ENCODE results near the gene USP24.
"Not testable (repeated sequence)": the region's sequence is repeated elsewhere in the genome, so short reads cannot be mapped to it uniquely, and the experiment has no call there.

Gene USP24

DNA sequence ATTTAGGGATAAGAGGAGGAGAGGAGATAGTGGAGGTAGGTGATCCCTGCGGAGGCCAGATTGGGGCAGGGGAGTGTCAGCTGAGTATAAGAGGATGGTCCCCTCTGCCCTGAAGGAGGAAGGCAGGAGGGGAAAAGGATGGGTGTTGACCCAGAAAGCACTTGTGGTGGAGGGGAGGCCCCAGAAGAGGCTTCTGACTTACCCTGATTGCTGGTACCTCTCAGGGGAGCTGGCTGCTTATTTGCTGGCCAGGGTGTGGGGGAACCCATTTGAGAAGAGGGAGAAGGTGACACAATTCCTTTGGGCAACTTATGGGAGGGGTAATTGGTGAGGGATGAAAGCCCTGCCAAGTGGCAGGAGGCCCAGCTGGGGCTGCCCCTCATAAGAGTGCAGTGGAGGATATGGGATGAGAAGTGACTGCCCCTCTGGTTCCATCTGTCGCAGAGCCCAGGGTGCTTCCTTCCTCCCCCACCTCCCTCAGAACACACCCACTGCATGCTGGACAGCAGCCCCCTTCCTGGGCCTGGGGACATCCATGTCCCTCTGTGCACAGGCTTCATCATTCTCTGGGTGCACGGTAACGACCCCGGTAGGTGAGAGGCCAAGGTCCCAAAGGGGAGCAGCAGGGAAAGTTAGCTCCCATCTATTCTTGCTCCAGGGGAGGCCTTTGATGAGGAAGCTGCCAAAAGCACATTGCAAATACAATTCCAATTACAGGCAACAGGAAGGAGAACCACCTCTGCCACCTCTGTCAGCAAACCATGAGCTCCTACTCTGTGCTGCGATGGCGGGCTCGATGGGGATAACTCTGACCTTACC lies 177.2 kb downstream of the USP24 start:
- DNase-seq (ENCODE audit: low read depth, low spot score) = no peak
- Histone ChIP-seq H3K9me3 (ENCODE audit: low read depth, low read length) (no peaks in the 10 kb centered on the region), H3K9ac (ENCODE audit: insufficient read length) (no peak overlapping the region), H3K36me3 (ENCODE audit: insufficient read depth, low read length) (no peaks in the 10 kb centered on the region), H3K4me3 (no peak overlapping the region), H3K27ac (no peak overlapping the region)
- no peak for TF ChIP-seq POLR2AphosphoS5 (IDR thresholded peaks at IDR 0.05; ENCODE audit: borderline replicate concordance, low read depth, low read length)
- no peak for TF ChIP-seq EZH2 (IDR thresholded peaks at IDR 0.05)
- no peak for TF ChIP-seq FOXP2 (optimal IDR thresholded peaks at IDR 0.05; ENCODE audit: control extremely low read depth, extremely low read length, insufficient read depth)

GRCh38 chr1:55035904-55036303 lies 179.3 kb downstream of the USP24 start:
- no peak for DNase-seq (ENCODE audit: low read depth, low spot score)
- Histone ChIP-seq H3K27ac (no peak overlapping the region), H3K36me3 (ENCODE audit: insufficient read depth, low read length) (no peaks in the 10 kb centered on the region), H3K9me3 (ENCODE audit: low read depth, low read length) (no peaks in the 10 kb centered on the region), H3K4me3 (no peak overlapping the region), H3K9ac (ENCODE audit: insufficient read length) (no peak overlapping the region)
- TF ChIP-seq EZH2 (IDR thresholded peaks at IDR 0.05) (no peak), POLR2AphosphoS5 (IDR thresholded peaks at IDR 0.05; ENCODE audit: borderline replicate concordance, low read depth, low read length) (no peak), FOXP2 (optimal IDR thresholded peaks at IDR 0.05; ENCODE audit: control extremely low read depth, extremely low read length, insufficient read depth) (no peak)

DNA sequence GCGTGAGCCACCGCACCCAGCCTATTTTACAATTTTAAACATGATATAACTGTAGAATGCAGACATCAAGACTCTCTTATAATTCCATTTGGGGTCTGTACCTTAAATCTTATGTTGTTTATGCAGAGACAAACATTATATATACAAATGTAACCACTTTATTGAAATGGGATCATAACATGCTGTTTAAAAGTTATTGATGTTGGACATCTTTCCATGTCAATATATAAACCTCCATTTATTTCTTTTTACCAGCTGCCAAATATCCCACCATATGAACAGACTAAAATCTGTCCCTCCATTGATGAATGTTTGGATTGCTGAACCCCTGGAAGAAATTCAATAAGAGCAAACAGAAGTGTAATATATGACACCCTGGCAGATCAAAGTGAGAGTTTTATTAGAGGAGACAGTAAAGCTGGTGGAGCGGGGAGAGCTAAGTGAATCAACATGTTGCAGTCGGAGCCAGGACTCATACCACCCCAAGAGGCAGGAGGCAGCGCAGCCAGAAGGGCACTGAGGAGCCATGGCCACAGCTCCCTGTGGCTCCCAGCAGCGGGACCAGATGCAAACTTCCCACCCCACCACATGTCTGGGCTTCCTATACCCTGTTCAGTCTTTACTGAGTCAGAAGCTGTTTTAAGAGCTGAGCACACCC lies 180.6 kb downstream of the USP24 start:
- DNase-seq (ENCODE audit: low read depth, low spot score) = no peak
- no peak overlapping the region for H3K27ac ChIP-seq
- H3K9ac ChIP-seq (ENCODE audit: insufficient read length) = no peak overlapping the region
- no peaks in the 10 kb centered on the region for H3K36me3 ChIP-seq (ENCODE audit: insufficient read depth, low read length)
- no peaks in the 10 kb centered on the region for H3K9me3 ChIP-seq (ENCODE audit: low read depth, low read length)
- TF ChIP-seq FOXP2 (optimal IDR thresholded peaks at IDR 0.05; ENCODE audit: control extremely low read depth, extremely low read length, insufficient read depth) (no peak), EZH2 (IDR thresholded peaks at IDR 0.05) (no peak), POLR2AphosphoS5 (IDR thresholded peaks at IDR 0.05; ENCODE audit: borderline replicate concordance, low read depth, low read length) (no peak)
- no peak overlapping the region for H3K4me3 ChIP-seq

- no peaks in the 10 kb centered on the region for H3K36me3 ChIP-seq (ENCODE audit: insufficient read depth, low read length)
- no peak overlapping the region for H3K4me3 ChIP-seq
- no peak overlapping the region for H3K27ac ChIP-seq
- H3K9me3 ChIP-seq (ENCODE audit: low read depth, low read length) = no peaks in the 10 kb centered on the region
- no peak for TF ChIP-seq POLR2AphosphoS5 (IDR thresholded peaks at IDR 0.05; ENCODE audit: borderline replicate concordance, low read depth, low read length)
- TF ChIP-seq EZH2 (IDR thresholded peaks at IDR 0.05) = no peak
- no peak for TF ChIP-seq FOXP2 (optimal IDR thresholded peaks at IDR 0.05; ENCODE audit: control extremely low read depth, extremely low read length, insufficient read depth)
- H3K9ac ChIP-seq (ENCODE audit: insufficient read length) = no peak overlapping the region
- DNase-seq (ENCODE audit: low read depth, low spot score) = no peak
These were observed 181.9 kb downstream of the USP24 start for GRCh38 chr1:55033265-55033614.

DNA sequence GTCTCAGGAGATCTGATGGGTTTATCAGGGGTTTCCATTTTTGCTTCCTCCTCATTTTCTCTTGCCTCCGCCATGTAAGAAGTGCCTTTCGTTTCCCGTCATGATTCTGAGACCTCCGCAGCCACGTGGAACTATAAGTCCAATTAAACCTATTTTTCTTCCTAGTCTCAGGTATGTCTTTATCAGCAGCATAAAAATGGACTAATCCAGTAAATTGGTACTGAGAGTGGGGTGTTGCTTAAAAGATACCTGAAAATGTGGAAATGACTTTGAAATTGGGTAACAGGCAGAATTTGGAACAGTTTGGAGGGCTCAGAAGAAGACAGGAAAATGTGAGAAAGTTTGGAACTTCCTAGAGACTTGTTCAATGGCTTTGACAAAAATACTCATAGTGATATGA lies 184.1 kb downstream of the USP24 start:
- not testable (repeated sequence) for H3K9ac ChIP-seq (ENCODE audit: insufficient read length); H3K27ac ChIP-seq; DNase-seq (ENCODE audit: low read depth, low spot score)

DNA sequence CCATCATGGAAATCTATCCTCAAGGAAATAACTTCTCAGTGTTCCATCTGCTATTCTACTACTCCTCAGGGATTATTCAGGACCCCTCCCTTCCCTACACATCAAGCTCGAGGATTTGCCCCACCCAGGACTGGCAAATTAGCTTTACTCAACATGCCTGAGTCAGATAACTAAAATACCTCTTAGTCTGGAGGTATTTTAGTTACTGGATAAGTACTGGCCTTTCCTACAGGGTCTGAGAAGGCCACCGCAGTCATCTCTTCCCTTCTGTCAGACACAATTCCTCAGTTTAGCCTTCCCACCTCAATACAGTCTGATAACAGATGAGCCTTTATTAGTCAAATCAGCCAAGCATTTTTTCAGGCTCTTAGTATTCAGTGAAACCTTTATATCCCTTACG lies 188.5 kb downstream of the USP24 start:
- DNase-seq (ENCODE audit: low read depth, low spot score); H3K9ac ChIP-seq (ENCODE audit: insufficient read length); H3K36me3 ChIP-seq (ENCODE audit: insufficient read depth, low read length); H3K4me3 ChIP-seq; H3K27ac ChIP-seq; H3K9me3 ChIP-seq (ENCODE audit: low read depth, low read length): not testable (repeated sequence)

More for the DNA sequence above, 184.1 kb downstream of the USP24 start:
- not testable (repeated sequence) for H3K4me3 ChIP-seq; H3K36me3 ChIP-seq (ENCODE audit: insufficient read depth, low read length); H3K9me3 ChIP-seq (ENCODE audit: low read depth, low read length)

- H3K36me3 ChIP-seq (ENCODE audit: insufficient read depth, low read length); H3K9ac ChIP-seq (ENCODE audit: insufficient read length); H3K9me3 ChIP-seq (ENCODE audit: low read depth, low read length); H3K4me3 ChIP-seq; DNase-seq (ENCODE audit: low read depth, low spot score); H3K27ac ChIP-seq: not testable (repeated sequence)
These were observed 191.0 kb downstream of the USP24 start for GRCh38 chr1:55024163-55024562.

DNA sequence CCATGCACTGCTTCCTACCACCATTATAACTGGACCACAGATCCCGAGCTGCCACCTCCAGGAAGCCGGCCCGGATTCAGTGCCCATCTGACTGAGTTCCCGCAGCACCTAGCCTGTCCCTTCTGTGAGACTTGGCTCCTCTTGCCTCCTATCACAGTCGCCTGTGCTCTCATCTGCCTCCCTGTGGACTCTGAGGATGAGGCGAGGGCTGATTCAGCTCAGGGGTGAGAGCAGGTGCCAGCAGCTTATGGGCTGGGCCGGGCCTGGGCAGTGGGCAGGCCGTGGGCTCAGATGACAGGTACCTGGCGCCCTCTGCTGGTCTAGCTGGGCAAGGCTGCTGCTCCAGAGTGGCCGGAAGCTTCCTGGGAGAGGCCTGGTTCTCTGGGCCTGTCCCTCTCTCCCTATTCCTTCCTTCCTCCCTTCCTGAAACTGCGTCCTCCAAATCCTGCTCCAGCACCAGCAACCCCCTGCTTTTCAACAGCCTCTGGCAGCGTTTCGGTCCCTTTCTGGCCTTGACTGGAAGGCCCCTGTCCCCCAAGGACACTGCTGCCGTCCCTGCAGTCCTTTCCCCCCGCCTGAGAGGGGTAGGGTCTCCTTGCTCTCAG lies 193.1 kb downstream of the USP24 start:
- no peak overlapping the region for H3K27ac ChIP-seq
- no peak overlapping the region for H3K9ac ChIP-seq (ENCODE audit: insufficient read length)
- TF ChIP-seq EZH2 (IDR thresholded peaks at IDR 0.05) = no peak
- no peak for TF ChIP-seq POLR2AphosphoS5 (IDR thresholded peaks at IDR 0.05; ENCODE audit: borderline replicate concordance, low read depth, low read length)
- no peak for TF ChIP-seq FOXP2 (optimal IDR thresholded peaks at IDR 0.05; ENCODE audit: control extremely low read depth, extremely low read length, insufficient read depth)
- no peak overlapping the region for H3K4me3 ChIP-seq
- no peaks in the 10 kb centered on the region for H3K36me3 ChIP-seq (ENCODE audit: insufficient read depth, low read length)
- DNase-seq (ENCODE audit: low read depth, low spot score) = no peak
- no peaks in the 10 kb centered on the region for H3K9me3 ChIP-seq (ENCODE audit: low read depth, low read length)

DNA sequence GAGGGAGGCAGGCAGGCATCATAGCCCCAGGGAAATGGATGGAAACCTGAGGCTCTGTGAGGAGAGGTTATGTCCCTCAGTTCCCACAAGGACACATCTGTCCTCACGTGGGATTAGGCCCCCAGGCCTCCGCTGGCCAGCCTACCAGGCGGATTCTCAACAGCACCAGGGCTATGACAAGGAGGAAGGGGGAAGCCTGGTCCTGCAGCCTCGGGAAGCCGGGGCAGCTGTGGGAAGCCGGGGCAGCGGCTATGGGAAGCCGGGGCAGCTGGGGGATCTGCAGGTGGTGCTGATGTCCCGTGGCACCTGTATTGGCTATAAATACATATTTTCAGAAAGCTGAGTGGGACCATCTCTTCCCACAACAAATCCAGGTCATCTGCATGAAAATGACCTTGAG lies 196.8 kb downstream of the USP24 start:
- no peak overlapping the region for H3K4me3 ChIP-seq
- DNase-seq (ENCODE audit: low read depth, low spot score) = no peak
- H3K9ac ChIP-seq (ENCODE audit: insufficient read length) = no peak overlapping the region
- no peaks in the 10 kb centered on the region for H3K9me3 ChIP-seq (ENCODE audit: low read depth, low read length)
- H3K36me3 ChIP-seq (ENCODE audit: insufficient read depth, low read length) = no peaks in the 10 kb centered on the region
- no peak for TF ChIP-seq POLR2AphosphoS5 (IDR thresholded peaks at IDR 0.05; ENCODE audit: borderline replicate concordance, low read depth, low read length)
- no peak for TF ChIP-seq EZH2 (IDR thresholded peaks at IDR 0.05)
- no peak for TF ChIP-seq FOXP2 (optimal IDR thresholded peaks at IDR 0.05; ENCODE audit: control extremely low read depth, extremely low read length, insufficient read depth)
- H3K27ac ChIP-seq = no peak overlapping the region

Measured in SK-N-MC (cell line).